K562 (cell line): ENCODE results near the gene SLC35B4. TPM values are rescaled to one million over a fixed set of nuclear protein-coding genes. Genes with fewer than 3 reads are reported as not detected.

Source experiments
- ARHGAP35 ChIP-seq: fragments of 450-650 bp; IDR thresholded peaks from 2 replicates; pipeline ENCODE4 v1.6.1; 2018; ENCODE audit not compliant: partially characterized antibody
- CBFA2T3 ChIP-seq: fragments of 450-650 bp; IDR thresholded peaks from 2 replicates; pipeline ENCODE4 v1.6.1; 2017
- ETV6 ChIP-seq, 3 experiments: fragments of 150-350 bp in 1 of 3; sonication (generic) in 1 of 3; formaldehyde crosslinking in 1 of 3; IDR thresholded peaks; 2 replicates each; pipeline versions ENCODE4 v1.6.1 to v1.8.0; 2014 to 2022; ENCODE audit warnings: borderline replicate concordance in 2 of 3, low read depth in 2 of 3, antibody characterized with exemption in 1 of 3, low read length in 1 of 3, mild to moderate bottlenecking in 1 of 3, missing genetic modification reagents in 1 of 3
- EWSR1 ChIP-seq: fragments of 450-650 bp; IDR thresholded peaks from 2 replicates; pipeline ENCODE4 v1.6.1; 2018; ENCODE audit warnings: borderline replicate concordance, mild to moderate bottlenecking, low read depth, moderate library complexity; ENCODE audit not compliant: partially characterized antibody
- GTF2E2 ChIP-seq: fragments of 200-800 bp; sonication (Bioruptor generic); IDR thresholded peaks from 2 replicates; pipeline ENCODE4 v1.6.1; 2016; ENCODE audit warnings: missing genetic modification characterization, missing compliant biosample characterization
- HBP1 ChIP-seq: fragments of 450-650 bp; formaldehyde crosslinking; IDR thresholded peaks from 2 replicates; pipeline ENCODE4 v1.4.0; 2022; ENCODE audit warnings: missing genetic modification characterization
- MBD2 ChIP-seq: sonication (generic); IDR thresholded peaks from 2 replicates; pipeline ENCODE4 v1.6.1; 2016; ENCODE audit warnings: low read depth, borderline replicate concordance
- MLX ChIP-seq, 2 experiments: fragments of 450-650 bp in 1 of 2; sonication (generic) in 1 of 2; formaldehyde crosslinking; conservative IDR thresholded peaks; 2 replicates each; pipeline versions ENCODE4 v1.4.0 to v1.8.1; 2020 to 2022; ENCODE audit warnings: mild to moderate bottlenecking in 1 of 2, missing genetic modification reagents in 1 of 2
- MYC ChIP-seq, 2 experiments: fragments of 250-450 bp in 1 of 2; sonication (Bioruptor Pico) in 1 of 2; IDR thresholded peaks; 2 replicates each; pipeline versions ENCODE4 v1.5.1 to v1.6.1; 2012 to 2021; ENCODE audit warnings: low read depth in 2 of 2, borderline replicate concordance in 1 of 2, improper control_type of control experiment in 1 of 2, low read length in 1 of 2, mild to moderate bottlenecking in 1 of 2, moderate library complexity in 1 of 2
- NR4A1 ChIP-seq, 2 experiments: fragments of 250-450 bp in 1 of 2; fragments of 450-650 bp in 1 of 2; sonication (Bioruptor Pico) in 1 of 2; IDR thresholded peaks; 2 replicates each; pipeline versions ENCODE4 v1.4.0 to v1.6.1; 2016 to 2020; ENCODE audit warnings: mild to moderate bottlenecking in 2 of 2, missing compliant biosample characterization in 1 of 2, missing genetic modification characterization in 1 of 2, moderate library complexity in 1 of 2
- SETDB1 ChIP-seq: IDR thresholded peaks from one replicate; pipeline ENCODE4 v1.6.1; 2012; ENCODE audit warnings: low read length, control low read depth, inconsistent platforms
- STAT5A ChIP-seq: IDR thresholded peaks from 2 replicates; pipeline ENCODE4 v1.6.1; 2012; ENCODE audit warnings: low read length, inconsistent platforms, borderline replicate concordance
- ZBTB5 ChIP-seq: fragments of 450-650 bp; IDR thresholded peaks from 2 replicates; pipeline ENCODE4 v1.6.1; 2017; ENCODE audit warnings: antibody characterized with exemption
- ZEB2 ChIP-seq: fragments of 450-650 bp; IDR thresholded peaks from 2 replicates; pipeline ENCODE4 v1.6.1; 2016
- ZNF583 ChIP-seq: fragments of 250-450 bp; sonication (Bioruptor Pico); IDR thresholded peaks from 2 replicates; pipeline ENCODE4 v1.4.0; 2020
- ZSCAN29 ChIP-seq: fragments of 450-650 bp; IDR thresholded peaks from 2 replicates; pipeline ENCODE4 v1.6.1; 2017
- polyA plus RNA-seq, 8 experiments: library from polyadenylated mRNA; depleted of rRNA in 4 of 8; stranded (reverse) in 5 of 8; unstranded in 3 of 8; fragments of >200 nt; fragmentation: Nextera tagmentation in 2 of 8; fragmentation: Illumina TruSeq in 1 of 8; extraction: Ambion mirVana in 2 of 8; extraction: Trizol in 1 of 8; gene quantifications; 2 replicates each; pipeline versions ENCODE4 v1.2.1 to v1.2.3, GENCODE V29; 2011 to 2014; ENCODE audit warnings: inconsistent platforms in 1 of 8, missing spikeins in 1 of 8
- total RNA-seq, 7 experiments: library from RNA; depleted of rRNA in 6 of 7; stranded (reverse); fragments of >200 nt in 6 of 7; fragmentation: Illumina TruSeq in 2 of 7; extraction: Trizol in 2 of 7; gene quantifications; 2 replicates each; pipeline versions ENCODE4 v1.2.1 to v1.2.3, GENCODE V29; 2011 to 2021; ENCODE audit warnings: low replicate concordance in 1 of 7
- TF ChIP-seq, protein P1 (sequence below): sonication (generic); formaldehyde crosslinking; IDR thresholded peaks from 2 replicates; pipeline ENCODE4 v1.8.0; 2022; ENCODE audit warnings: missing genetic modification reagents, mild to moderate bottlenecking, moderate library complexity, borderline replicate concordance
- TF ChIP-seq, protein P2 (sequence below): fragments of 150-350 bp; conservative IDR thresholded peaks from 2 replicates; pipeline ENCODE4 v1.6.1; 2014; ENCODE audit warnings: low read length

Gene SLC35B4
- total and polyA plus RNA-seq, 9 of the 15 experiments (the other 6 are each of a cell fraction or from before 2014, with no cell fraction given), result 6.1 to 34.9 (median 17.6) TPM

GRCh38 chr7:134359787-134360432 is 43.2 kb upstream of the SLC35B4 start (continued):
- TF ChIP-seq, protein P1, sequence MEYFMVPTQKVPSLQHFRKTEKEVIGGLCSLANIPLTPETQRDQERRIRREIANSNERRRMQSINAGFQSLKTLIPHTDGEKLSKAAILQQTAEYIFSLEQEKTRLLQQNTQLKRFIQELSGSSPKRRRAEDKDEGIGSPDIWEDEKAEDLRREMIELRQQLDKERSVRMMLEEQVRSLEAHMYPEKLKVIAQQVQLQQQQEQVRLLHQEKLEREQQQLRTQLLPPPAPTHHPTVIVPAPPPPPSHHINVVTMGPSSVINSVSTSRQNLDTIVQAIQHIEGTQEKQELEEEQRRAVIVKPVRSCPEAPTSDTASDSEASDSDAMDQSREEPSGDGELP, result peak; percentile 67
- TF ChIP-seq CBFA2T3 (peak; percentile 95), MLX (CRISPR knock-in tag; conservative IDR thresholded peaks at IDR 0.05) (no peak), STAT5A (peak; percentile 74), EWSR1 (no peak), ETV6 (IDR thresholded peaks at IDR 0.05; ENCODE audit: borderline replicate concordance in 1 of 2, low read depth in 2 of 2, low read length in 1 of 2) (0 out of 4 replicates have a peak, but pooled peaks of 1 of the 2 experiments have one; percentile 9), ETV6 (CRISPR knock-in tag; IDR thresholded peaks at IDR 0.05; ENCODE audit: borderline replicate concordance) (no peak), ZNF583 (CRISPR knock-in tag) (0 out of 2 replicates have a peak, but pooled peaks have one; percentile 37), NR4A1 (CRISPR knock-in tag; IDR thresholded peaks at IDR 0.05) (no peak), NR4A1 (tag; IDR thresholded peaks at IDR 0.05) (peak; percentile 55; the same call in 1 of the 2 replicates), ARHGAP35 (no peak), SETDB1 (no peak), ZSCAN29 (no peak), HBP1 (CRISPR knock-in tag) (0 out of 2 replicates have a peak, but pooled peaks have one; percentile 67), ZEB2 (peak; percentile 42; the same call in 1 of the 2 replicates), MBD2 (peak; percentile 27; the same call in 1 of the 2 replicates), ZBTB5 (no peak), GTF2E2 (tag) (no peak), MYC (IDR thresholded peaks at IDR 0.05; ENCODE audit: low read depth, low read length) (peak; percentile 43; the same call in 1 of the 2 replicates), MYC (CRISPR knock-in tag; IDR thresholded peaks at IDR 0.05; ENCODE audit: borderline replicate concordance, low read depth) (no peak)
- TF ChIP-seq, protein P2, sequence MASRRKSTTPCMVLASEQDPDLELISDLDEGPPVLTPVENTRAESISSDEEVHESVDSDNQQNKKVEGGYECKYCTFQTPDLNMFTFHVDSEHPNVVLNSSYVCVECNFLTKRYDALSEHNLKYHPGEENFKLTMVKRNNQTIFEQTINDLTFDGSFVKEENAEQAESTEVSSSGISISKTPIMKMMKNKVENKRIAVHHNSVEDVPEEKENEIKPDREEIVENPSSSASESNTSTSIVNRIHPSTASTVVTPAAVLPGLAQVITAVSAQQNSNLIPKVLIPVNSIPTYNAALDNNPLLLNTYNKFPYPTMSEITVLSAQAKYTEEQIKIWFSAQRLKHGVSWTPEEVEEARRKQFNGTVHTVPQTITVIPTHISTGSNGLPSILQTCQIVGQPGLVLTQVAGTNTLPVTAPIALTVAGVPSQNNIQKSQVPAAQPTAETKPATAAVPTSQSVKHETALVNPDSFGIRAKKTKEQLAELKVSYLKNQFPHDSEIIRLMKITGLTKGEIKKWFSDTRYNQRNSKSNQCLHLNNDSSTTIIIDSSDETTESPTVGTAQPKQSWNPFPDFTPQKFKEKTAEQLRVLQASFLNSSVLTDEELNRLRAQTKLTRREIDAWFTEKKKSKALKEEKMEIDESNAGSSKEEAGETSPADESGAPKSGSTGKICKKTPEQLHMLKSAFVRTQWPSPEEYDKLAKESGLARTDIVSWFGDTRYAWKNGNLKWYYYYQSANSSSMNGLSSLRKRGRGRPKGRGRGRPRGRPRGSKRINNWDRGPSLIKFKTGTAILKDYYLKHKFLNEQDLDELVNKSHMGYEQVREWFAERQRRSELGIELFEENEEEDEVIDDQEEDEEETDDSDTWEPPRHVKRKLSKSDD, result no peak
